Ovary (tissue), 3 donors: Measurements from ENCODE around the gene DBH.

Experiments
- POLR2A ChIP-seq: fragments of 450-650 bp; IDR thresholded peaks from one replicate; pipeline ENCODE4 v1.6.1; 2017; ENCODE audit warnings: antibody characterized with exemption, mild to moderate bottlenecking, moderate library complexity
- TF ChIP-seq, protein P1 (sequence below), 3 donors: fragments of 450-650 bp in 2 of 3; fragments of 200-600 bp in 1 of 3; IDR thresholded peaks; one replicate each; pipeline versions ENCODE4 v1.5.1 to v1.8.0; 2016 to 2022; ENCODE audit warnings: antibody characterized with exemption in 3 of 3, mild to moderate bottlenecking in 1 of 3
- donor health status: DM: no; HTN: no; CAD: no.

DNA sequence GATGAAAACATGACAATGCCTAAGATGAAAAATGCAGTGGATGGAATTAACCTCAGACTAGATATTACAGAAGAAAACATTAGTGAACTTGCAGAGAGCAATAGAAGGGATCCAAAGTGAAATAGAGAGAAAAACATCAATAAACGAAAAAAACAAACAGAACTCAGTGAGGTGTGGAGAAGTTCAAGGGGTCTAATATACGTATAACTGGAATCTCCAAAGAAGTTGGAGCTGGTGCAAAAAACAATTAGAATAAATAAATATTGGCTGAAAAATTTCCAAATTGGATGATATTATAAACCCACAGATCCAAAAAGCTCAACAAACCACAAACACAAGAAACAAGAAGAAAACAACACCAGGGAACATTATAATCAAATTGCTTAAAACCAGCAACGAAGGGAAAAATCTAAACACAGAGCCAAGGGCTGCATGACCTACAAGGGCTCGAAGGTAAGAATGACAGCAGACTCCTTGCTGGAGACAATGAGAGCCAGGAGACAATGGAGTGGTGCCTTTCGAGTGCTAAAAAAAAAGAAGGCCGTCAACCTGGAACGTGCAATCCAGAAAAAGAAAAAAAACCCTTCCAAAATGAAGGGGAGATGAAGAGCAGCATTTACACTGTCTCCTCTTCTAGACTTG is 38.7 kb upstream of the DBH start:
- TF ChIP-seq, protein P1, sequence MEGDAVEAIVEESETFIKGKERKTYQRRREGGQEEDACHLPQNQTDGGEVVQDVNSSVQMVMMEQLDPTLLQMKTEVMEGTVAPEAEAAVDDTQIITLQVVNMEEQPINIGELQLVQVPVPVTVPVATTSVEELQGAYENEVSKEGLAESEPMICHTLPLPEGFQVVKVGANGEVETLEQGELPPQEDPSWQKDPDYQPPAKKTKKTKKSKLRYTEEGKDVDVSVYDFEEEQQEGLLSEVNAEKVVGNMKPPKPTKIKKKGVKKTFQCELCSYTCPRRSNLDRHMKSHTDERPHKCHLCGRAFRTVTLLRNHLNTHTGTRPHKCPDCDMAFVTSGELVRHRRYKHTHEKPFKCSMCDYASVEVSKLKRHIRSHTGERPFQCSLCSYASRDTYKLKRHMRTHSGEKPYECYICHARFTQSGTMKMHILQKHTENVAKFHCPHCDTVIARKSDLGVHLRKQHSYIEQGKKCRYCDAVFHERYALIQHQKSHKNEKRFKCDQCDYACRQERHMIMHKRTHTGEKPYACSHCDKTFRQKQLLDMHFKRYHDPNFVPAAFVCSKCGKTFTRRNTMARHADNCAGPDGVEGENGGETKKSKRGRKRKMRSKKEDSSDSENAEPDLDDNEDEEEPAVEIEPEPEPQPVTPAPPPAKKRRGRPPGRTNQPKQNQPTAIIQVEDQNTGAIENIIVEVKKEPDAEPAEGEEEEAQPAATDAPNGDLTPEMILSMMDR (IDR thresholded peaks at IDR 0.05), result no peak
- TF ChIP-seq POLR2A, result no peak
